HG03460 (cell line): ENCODE data around the gene TMEM145.

Source experiments
- ATAC-seq: cut with Tn5 transposase; IDR thresholded peaks from one replicate; pipeline ENCODE4 v1.9.1; 2021; ENCODE audit not compliant: unreplicated experiment

The TMEM145 gene

GRCh38 chr19:42288881-42289555 is 24.1 kb upstream of the TMEM145 start:
- ATAC-seq = no peak

GRCh38 chr19:42289556-42290041 is 23.5 kb upstream of the TMEM145 start:
- no peak for ATAC-seq

DNA sequence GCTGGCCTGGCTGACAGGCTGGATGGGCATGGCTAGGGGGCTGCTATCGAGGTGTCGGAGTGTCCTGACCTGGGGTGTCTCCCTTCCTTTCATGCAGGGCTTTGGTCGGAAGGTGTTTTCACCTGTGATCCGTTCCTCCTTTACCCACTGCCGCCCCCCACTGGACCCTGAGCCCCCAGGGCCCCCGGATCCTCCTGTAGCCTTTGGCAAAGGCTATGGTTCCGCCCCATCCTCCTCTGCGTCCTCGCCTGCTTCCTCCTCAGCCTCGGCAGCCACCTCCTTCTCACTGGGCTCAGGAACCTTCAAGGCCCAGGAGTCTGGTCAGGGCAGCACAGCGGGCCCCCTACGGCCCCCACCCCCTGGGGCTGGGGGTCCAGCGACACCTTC is 23.0 kb upstream of the TMEM145 start:
- ATAC-seq = no peak

- no peak for ATAC-seq
Measured at GRCh38 chr19:42290523-42291434, 22.3 kb upstream of the TMEM145 start.

GRCh38 chr19:42291435-42291810 is 21.7 kb upstream of the TMEM145 start:
- no peak for ATAC-seq

DNA sequence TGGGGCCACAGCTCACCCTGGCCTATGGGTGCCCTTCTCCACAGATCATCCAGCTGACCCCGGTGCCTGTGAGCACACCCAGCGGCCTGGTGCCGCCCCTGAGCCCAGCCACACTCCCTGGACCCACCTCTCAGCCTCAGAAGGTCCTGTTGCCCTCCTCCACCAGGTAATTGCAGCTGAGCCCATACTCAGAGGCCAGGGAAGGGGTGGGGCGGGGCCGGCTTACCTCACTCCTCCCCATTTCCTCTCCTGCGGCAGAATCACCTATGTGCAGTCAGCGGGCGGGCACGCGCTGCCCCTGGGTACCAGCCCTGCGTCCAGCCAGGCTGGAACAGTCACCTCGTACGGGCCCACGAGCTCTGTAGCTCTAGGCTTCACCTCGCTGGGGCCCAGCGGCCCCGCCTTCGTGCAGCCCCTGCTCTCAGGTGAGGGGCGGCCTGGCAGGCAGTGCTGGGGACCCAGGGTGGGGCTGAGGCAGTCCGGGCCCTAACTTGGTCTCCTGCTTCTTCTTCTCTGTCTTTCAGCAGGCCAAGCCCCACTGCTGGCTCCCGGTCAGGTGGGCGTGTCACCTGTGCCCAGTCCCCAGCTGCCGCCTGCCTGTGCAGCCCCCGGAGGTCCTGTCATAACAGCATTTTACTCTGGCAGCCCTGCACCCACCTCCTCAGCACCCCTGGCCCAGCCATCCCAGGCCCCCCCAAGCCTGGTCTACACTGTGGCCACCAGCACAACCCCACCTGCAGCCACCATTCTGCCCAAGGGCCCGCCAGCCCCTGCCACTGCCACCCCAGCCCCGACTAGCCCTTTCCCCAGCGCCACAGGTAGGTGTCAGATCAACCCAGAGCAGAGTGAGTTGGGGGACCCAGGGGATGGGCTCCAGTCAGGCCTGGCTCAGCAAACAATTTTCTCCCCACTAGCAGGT is 20.8 kb upstream of the TMEM145 start:
- no peak for ATAC-seq

DNA sequence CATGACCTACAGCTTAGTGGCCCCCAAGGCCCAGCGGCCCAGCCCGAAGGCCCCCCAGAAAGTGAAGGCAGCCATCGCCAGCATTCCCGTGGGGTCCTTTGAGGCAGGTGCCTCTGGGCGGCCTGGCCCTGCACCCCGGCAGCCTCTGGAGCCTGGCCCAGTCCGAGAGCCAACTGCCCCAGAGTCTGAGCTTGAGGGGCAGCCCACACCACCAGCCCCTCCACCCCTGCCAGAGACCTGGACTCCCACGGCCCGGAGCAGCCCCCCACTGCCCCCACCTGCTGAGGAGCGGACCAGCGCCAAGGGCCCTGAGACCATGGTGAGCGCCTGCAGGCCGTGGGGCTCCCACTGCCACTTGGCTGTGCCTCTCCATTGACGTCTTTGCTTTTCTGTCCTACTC is 20.1 kb upstream of the TMEM145 start:
- no peak for ATAC-seq

DNA sequence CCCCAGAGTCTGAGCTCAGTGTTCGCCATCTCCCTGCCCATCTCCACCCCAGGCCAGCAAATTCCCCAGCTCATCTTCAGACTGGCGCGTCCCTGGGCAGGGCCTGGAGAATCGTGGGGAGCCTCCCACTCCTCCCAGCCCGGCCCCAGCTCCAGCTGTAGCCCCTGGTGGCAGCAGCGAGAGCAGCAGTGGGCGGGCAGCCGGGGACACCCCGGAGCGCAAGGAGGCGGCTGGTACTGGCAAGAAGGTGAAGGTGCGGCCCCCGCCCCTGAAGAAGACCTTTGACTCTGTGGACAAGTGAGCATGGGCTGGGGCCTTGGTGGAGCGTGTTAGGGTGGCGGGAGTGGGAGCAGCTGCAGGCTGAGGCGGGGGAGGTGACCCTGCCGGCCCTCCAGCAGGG is 19.6 kb upstream of the TMEM145 start:
- no peak for ATAC-seq

DNA sequence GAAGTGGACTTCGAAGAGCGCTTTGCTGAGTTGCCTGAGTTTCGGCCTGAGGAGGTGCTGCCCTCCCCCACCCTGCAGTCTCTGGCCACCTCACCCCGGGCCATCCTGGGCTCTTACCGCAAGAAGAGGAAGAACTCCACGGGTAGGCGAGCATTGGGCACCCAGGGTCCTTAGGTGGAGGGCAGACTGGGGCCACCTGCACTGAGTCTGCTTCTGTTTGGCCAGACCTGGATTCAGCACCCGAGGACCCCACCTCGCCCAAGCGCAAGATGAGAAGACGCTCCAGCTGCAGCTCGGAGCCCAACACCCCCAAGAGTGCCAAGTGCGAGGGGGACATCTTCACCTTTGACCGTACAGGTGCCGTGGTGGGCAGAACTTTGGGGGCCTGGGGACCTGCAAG is 19.2 kb upstream of the TMEM145 start:
- ATAC-seq = no peak

GRCh38 chr19:42294471-42295137 is 18.5 kb upstream of the TMEM145 start:
- no peak for ATAC-seq

- no peak for ATAC-seq
Measured at GRCh38 chr19:42295342-42295741, 17.8 kb upstream of the TMEM145 start.

DNA sequence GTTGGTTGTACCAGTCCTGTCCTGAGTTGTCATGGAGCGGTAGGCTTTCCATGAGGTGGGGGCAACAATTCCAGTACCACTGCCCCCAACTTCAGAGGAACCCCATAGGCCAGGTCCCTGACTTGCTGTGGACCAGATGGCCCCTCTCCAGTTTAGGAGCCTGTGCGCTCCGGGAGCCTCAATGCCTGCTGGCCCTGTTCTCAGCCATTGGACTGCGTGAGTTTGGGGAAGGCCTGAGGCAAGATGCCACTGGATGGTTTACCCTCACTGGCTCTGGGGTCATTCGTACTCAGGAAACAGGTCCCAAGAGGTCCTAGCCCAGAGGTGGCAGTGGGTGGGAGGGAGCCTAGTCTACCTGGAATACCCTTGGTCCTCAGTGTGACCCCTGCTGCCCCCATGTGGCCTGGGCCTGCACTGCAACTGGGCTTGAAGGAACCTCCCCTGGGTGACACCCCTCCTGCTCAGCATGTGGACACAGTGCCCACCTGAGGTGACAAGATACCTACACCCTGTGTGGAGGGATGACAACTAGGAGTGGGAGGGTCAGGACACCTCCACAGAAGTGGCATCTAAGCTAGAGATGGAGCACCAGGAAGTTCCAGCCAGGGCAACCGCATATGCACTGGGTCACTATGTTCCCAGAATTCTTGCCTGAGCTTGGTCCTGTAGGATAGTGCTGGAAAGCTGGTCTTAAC is 17.1 kb upstream of the TMEM145 start:
- peak; percentile 51 for ATAC-seq

DNA sequence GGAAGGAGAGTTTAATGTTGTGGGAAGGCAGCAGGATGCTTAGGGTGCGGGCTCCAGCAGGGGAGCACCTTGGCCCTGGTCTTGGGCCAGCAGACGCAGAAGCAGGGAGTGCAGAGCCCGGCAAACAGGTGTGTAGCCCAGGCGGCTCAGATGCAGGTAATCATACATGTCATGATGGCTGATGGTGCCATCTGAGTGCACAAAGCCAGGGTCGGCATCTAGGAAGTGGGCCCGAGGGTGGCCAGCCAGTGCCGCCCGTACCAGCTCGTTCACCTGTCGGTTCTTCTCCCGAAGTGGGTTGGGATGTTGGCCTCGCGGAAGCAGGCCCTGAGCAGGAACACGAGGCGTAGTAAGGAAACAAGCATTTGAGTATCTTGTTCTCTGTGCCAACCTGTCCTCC is 16.1 kb upstream of the TMEM145 start:
- ATAC-seq = no peak

- no peak for ATAC-seq
Measured at GRCh38 chr19:42301646-42302203, 11.4 kb upstream of the TMEM145 start, which contains the start of gene PRR19. PRR19 (plus strand) TSS chr19:42302132; CDS start chr19:42309585, 7,453 bp downstream.

GRCh38 chr19:42303101-42303464 is 10.0 kb upstream of the TMEM145 start:
- no peak for ATAC-seq

DNA sequence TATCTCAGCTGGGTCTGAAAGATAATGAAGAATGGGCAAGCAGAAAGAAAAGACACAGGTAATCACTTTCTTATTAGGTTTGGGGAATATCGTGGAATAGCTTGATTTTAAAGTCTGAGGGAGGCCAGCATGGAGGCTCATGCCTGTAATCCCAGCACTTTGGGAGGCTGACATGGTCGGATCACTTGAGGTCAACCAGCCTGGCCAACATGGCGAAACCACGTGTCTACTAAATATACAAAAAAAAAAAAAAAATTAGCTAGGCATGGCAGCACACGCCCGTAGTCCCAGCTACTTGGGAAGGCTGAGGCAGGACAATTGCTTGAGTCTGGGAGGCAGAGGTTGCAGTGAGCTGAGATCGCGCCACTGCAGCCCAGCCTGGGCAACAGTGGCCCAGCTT is 9.2 kb upstream of the TMEM145 start:
- ATAC-seq = no peak

DNA sequence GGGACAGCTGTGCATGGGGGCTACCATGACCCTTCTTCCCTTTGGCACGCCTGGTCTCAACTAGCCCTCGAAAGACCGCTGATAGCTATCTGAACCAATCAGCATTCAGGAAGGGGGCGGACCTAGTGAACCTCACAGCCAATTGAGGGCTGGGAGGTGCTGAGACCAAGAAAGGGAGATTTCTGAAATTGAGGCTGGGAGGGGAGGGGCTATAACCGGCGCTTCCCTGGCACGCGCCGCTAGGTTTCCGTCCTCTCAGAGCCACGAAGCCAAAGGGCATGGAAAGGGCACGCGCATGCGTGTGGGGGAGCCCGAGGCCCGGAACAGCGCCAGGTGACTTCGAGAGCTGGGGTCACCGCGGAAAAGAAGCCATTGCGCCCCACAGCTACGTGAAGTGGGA is 6.5 kb upstream of the TMEM145 start:
- no peak for ATAC-seq

GRCh38 chr19:42309686-42310085 is 3.4 kb upstream of the TMEM145 start:
- ATAC-seq = no peak

DNA sequence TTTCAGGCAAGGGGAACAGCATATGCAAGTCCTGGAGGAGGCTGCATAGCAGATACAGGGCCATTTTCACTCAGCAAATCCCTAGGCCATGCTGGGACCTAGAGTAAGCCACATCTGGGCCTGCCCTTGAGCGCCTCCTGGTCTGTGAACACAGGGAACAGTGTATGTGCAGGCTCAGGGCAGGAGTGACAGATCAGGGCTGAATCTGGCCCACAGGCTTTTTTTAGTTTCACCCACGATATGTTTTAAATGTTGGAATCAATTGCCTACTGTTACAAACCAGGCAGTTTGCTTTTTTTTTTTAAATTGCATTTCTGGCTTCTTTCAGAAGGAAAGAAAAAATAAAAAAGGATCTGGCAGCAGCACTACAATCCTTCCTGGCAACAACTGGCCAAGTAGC is 1.5 kb upstream of the TMEM145 start:
- ATAC-seq = no peak

DNA sequence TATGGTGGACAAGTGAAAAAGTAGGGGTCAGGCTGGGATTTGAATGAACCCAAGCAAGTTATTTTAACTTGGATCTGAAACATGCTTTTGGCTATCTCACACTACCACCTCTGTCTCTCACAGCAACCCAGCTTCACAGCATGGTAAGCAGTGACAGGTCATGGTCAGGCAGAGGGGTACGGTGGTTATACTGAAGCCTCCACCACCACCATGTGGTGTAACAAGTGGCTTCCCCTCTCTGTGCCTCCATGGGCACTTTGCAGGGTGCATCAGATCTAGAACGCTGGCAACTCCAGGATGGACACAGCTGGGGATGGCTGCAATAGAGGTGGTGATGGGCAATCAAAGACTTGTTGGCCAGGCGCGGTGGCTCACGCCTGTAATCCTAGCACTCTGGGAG is 739 bp upstream of the TMEM145 start:
- no peak for ATAC-seq
